H1 (cell line): ENCODE data around the gene NPR1. TPM values are rescaled to one million over a fixed set of nuclear protein-coding genes. Genes with fewer than 3 reads are reported as not detected.
A peak's percentile ranks its signal among the peaks of the same experiment; 100 is the strongest.

Experiments
- CTCF ChIA-PET: fragments of 300-600 bp; sonication (Branson Sonifier 250); formaldehyde crosslinking; loops from one replicate; lab custom pipeline; 2021; ENCODE audit not compliant: partially characterized antibody; lab: Charles Lee
- POLR2A ChIA-PET: fragments of 300-600 bp; sonication (Branson Sonifier 250); formaldehyde crosslinking; loops from one replicate; lab custom pipeline; 2021; ENCODE audit warnings: inconsistent platforms; ENCODE audit not compliant: partially characterized antibody; lab: Charles Lee
- DNase-seq, 2 experiments: peaks; one replicate each; pipeline versions ENCODE4 v3.0.0 to v3.0.0-alpha.2; 2010 to 2022; ENCODE audit warnings: low spot score in 2 of 2, low read depth in 1 of 2, mixed read lengths in 1 of 2
- FAIRE-seq: peaks from 2 replicates; lab custom pipeline; 2011; peaks lifted over from hg19 to GRCh38; lab: Jason Lieb, UNC
- H2AFZ ChIP-seq: 2 replicates; pipeline ENCODE4 v1.8.1; 2012; ENCODE audit warnings: low read length, inconsistent platforms
- H2AK5ac ChIP-seq: 2 replicates; pipeline ENCODE4 v1.6.1; 2013; ENCODE audit warnings: low read depth, low read length
- H2BK120ac ChIP-seq: replicated peaks from 2 replicates; pipeline ENCODE3; 2013; ENCODE audit warnings: low read depth, low read length, inconsistent platforms
- H2BK12ac ChIP-seq: 2 replicates; pipeline ENCODE4 v1.6.1; 2013; ENCODE audit warnings: low read depth, low read length
- H2BK15ac ChIP-seq: 2 replicates; pipeline ENCODE4 v1.6.1; 2013; ENCODE audit warnings: low read length
- H2BK20ac ChIP-seq: 2 replicates; pipeline ENCODE4 v1.6.1; 2013; ENCODE audit warnings: low read length
- H2BK5ac ChIP-seq: 2 replicates; pipeline ENCODE4 v1.6.1; 2013; ENCODE audit warnings: low read depth, low read length
- H3K14ac ChIP-seq: 2 replicates; pipeline ENCODE4 v1.6.1; 2013; ENCODE audit warnings: inconsistent platforms; ENCODE audit not compliant: insufficient read length
- H3K18ac ChIP-seq: 2 replicates; pipeline ENCODE4 v1.6.1; 2013; ENCODE audit warnings: low read length; ENCODE audit errors: extremely low read depth
- H3K23ac ChIP-seq: 2 replicates; pipeline ENCODE4 v1.6.1; 2013; ENCODE audit warnings: inconsistent platforms; ENCODE audit not compliant: insufficient read length
- H3K23me2 ChIP-seq: 2 replicates; pipeline ENCODE4 v1.6.1; 2013; ENCODE audit warnings: low read depth, low read length
- H3K27ac ChIP-seq: 2 replicates; pipeline ENCODE4 v1.6.1; 2011; ENCODE audit warnings: low read depth, low read length, inconsistent platforms
- H3K27me3 ChIP-seq, 4 experiments: replicated peaks in 1 of 4; 1 replicate in 1 of 4; 2 replicates in 3 of 4; pipeline versions ENCODE4 v1.6.1 to v1.8.1; 2011 to 2013; ENCODE audit warnings: low read length in 3 of 4, mild to moderate bottlenecking in 3 of 4, inconsistent platforms in 2 of 4, mixed read lengths in 2 of 4, moderate library complexity in 1 of 4; ENCODE audit not compliant: control insufficient read depth in 3 of 4, insufficient read depth in 3 of 4; ENCODE audit errors: extremely low read depth in 1 of 4
- H3K36me3 ChIP-seq, 4 experiments: 2 replicates each; pipeline versions ENCODE4 v1.6.1 to v1.8.1; 2011 to 2013; ENCODE audit warnings: mild to moderate bottlenecking in 4 of 4, low read length in 3 of 4, moderate library complexity in 2 of 4, control low read depth in 1 of 4, inconsistent platforms in 1 of 4; ENCODE audit not compliant: insufficient read depth in 4 of 4, control insufficient read depth in 2 of 4
- H3K4ac ChIP-seq: replicated peaks from 2 replicates; pipeline ENCODE3; 2013; ENCODE audit warnings: low read length, low read depth, mixed read lengths, inconsistent platforms; ENCODE audit not compliant: insufficient read length
- H3K4me1 ChIP-seq, 4 experiments: replicated peaks in 1 of 4; 1 replicate in 1 of 4; 2 replicates in 3 of 4; pipeline versions ENCODE4 v1.6.1 to v1.8.1; 2011 to 2013; ENCODE audit warnings: low read length in 3 of 4, inconsistent platforms in 2 of 4, mixed read lengths in 1 of 4; ENCODE audit not compliant: insufficient read depth in 4 of 4, control insufficient read depth in 3 of 4
- H3K4me2 ChIP-seq, 2 experiments: 2 replicates each; pipeline versions ENCODE4 v1.6.1 to v1.8.1; 2011 to 2013; ENCODE audit warnings: low read depth in 2 of 2, low read length in 2 of 2, control low read depth in 1 of 2, inconsistent platforms in 1 of 2, mild to moderate bottlenecking in 1 of 2; ENCODE audit not compliant: insufficient read depth in 1 of 2
- H3K4me3 ChIP-seq, 4 experiments: fragments of 200-600, 300-600 bp in 1 of 4; sonication (generic), shearing (Covaris generic), sonication (Bioruptor Twin) in 1 of 4; 2 replicates each; pipeline versions ENCODE4 v1.5.1 to v1.8.1; 2011 to 2016; ENCODE audit warnings: low read length in 4 of 4, low read depth in 3 of 4, control low read depth in 2 of 4, inconsistent platforms in 2 of 4, mild to moderate bottlenecking in 2 of 4, mixed read lengths in 1 of 4, moderate library complexity in 1 of 4; ENCODE audit not compliant: insufficient read depth in 2 of 4; ENCODE audit errors: extremely low read depth in 1 of 4
- H3K56ac ChIP-seq: replicated peaks from 2 replicates; pipeline ENCODE3; 2013; ENCODE audit warnings: low read depth, mild to moderate bottlenecking, mixed read lengths, low read length, inconsistent platforms; ENCODE audit not compliant: insufficient read length
- H3K79me1 ChIP-seq: 2 replicates; pipeline ENCODE4 v1.6.1; 2013; ENCODE audit warnings: low read depth, low read length, control low read depth
- H3K79me2 ChIP-seq, 2 experiments: 2 replicates each; pipeline versions ENCODE4 v1.6.1 to v1.8.1; 2012 to 2013; ENCODE audit warnings: low read length in 2 of 2, mild to moderate bottlenecking in 2 of 2, inconsistent platforms in 1 of 2; ENCODE audit not compliant: insufficient read depth in 2 of 2, control insufficient read depth in 1 of 2
- H3K9ac ChIP-seq, 4 experiments: replicated peaks in 1 of 4; 1 replicate in 1 of 4; 2 replicates in 3 of 4; pipeline versions ENCODE4 v1.6.1 to v1.8.1; 2011 to 2013; ENCODE audit warnings: low read depth in 3 of 4, low read length in 3 of 4, control low read depth in 2 of 4, mild to moderate bottlenecking in 2 of 4, moderate library complexity in 2 of 4, inconsistent platforms in 1 of 4; ENCODE audit errors: extremely low read depth in 1 of 4
- H3K9me3 ChIP-seq, 2 experiments: 2 replicates each; pipeline versions ENCODE4 v1.6.1 to v1.8.1; 2012 to 2013; ENCODE audit warnings: mild to moderate bottlenecking in 2 of 2, moderate library complexity in 2 of 2, control low read depth in 1 of 2, inconsistent platforms in 1 of 2, low read depth in 1 of 2, low read length in 1 of 2, mixed read lengths in 1 of 2; ENCODE audit not compliant: insufficient read depth in 2 of 2
- H4K20me1 ChIP-seq, 2 experiments: replicated peaks in 1 of 2; 2 replicates each; pipeline versions ENCODE3 to v1.8.1; 2011 to 2013; ENCODE audit warnings: inconsistent platforms in 2 of 2, low read length in 2 of 2, mild to moderate bottlenecking in 1 of 2; ENCODE audit not compliant: insufficient read depth in 2 of 2, control insufficient read depth in 1 of 2
- H4K5ac ChIP-seq: 2 replicates; pipeline ENCODE4 v1.6.1; 2013; ENCODE audit warnings: low read length, low read depth, mixed read lengths, inconsistent platforms; ENCODE audit not compliant: insufficient read length
- H4K8ac ChIP-seq: 2 replicates; pipeline ENCODE4 v1.8.0; 2013; ENCODE audit warnings: mild to moderate bottlenecking, moderate library complexity, low read length, inconsistent platforms; ENCODE audit not compliant: insufficient read depth; ENCODE audit errors: extremely low read depth
- H4K91ac ChIP-seq: replicated peaks from 2 replicates; pipeline ENCODE3; 2013; ENCODE audit warnings: low read length, mixed read lengths, inconsistent platforms; ENCODE audit not compliant: insufficient read length
- BACH1 ChIP-seq: IDR thresholded peaks from 2 replicates; pipeline ENCODE4 v1.6.1; 2012; ENCODE audit warnings: low read length, improper control_type of control experiment
- BRCA1 ChIP-seq: IDR thresholded peaks from 2 replicates; pipeline ENCODE4 v1.6.1; 2012; ENCODE audit warnings: low read depth, low read length, improper control_type of control experiment
- CREB1 ChIP-seq: IDR thresholded peaks from 2 replicates; pipeline ENCODE4 v1.6.1; 2012; ENCODE audit warnings: inconsistent platforms
- KDM4A ChIP-seq: IDR thresholded peaks from one replicate; pipeline ENCODE4 v1.7.1; 2012; ENCODE audit warnings: low read depth, mild to moderate bottlenecking, moderate library complexity, low read length, inconsistent platforms; ENCODE audit not compliant: severe bottlenecking
- MAFK ChIP-seq: IDR thresholded peaks from 2 replicates; pipeline ENCODE4 v1.6.1; 2012; ENCODE audit warnings: low read depth, mild to moderate bottlenecking, improper control_type of control experiment, low read length
- POLR2A ChIP-seq, 2 experiments: IDR thresholded peaks; 1 replicate in 1 of 2; 2 replicates in 1 of 2; pipeline ENCODE4 v1.6.1; 2011; ENCODE audit warnings: low read depth in 2 of 2, low read length in 2 of 2, mild to moderate bottlenecking in 2 of 2; ENCODE audit errors: control extremely low read depth in 1 of 2
- RAD21 ChIP-seq, 2 experiments: IDR thresholded peaks in 1 of 2; conservative IDR thresholded peaks in 1 of 2; 2 replicates each; pipeline ENCODE4 v1.6.1; 2011; ENCODE audit warnings: low read depth in 2 of 2, low read length in 2 of 2, improper control_type of control experiment in 1 of 2, inconsistent platforms in 1 of 2, mild to moderate bottlenecking in 1 of 2, moderate library complexity in 1 of 2
- SIRT6 ChIP-seq: IDR thresholded peaks from one replicate; pipeline ENCODE4 v1.7.1; 2012; ENCODE audit warnings: low read length, inconsistent platforms
- SRF ChIP-seq: IDR thresholded peaks from 2 replicates; pipeline ENCODE4 v1.6.1; 2011; ENCODE audit warnings: mild to moderate bottlenecking, low read depth, low read length, moderate library complexity
- TAF7 ChIP-seq: optimal IDR thresholded peaks from 2 replicates; pipeline ENCODE3; 2011; ENCODE audit warnings: low read depth, mild to moderate bottlenecking, inconsistent platforms, low read length, moderate library complexity, borderline replicate concordance
- USF2 ChIP-seq: IDR thresholded peaks from 2 replicates; pipeline ENCODE4 v1.6.1; 2011; ENCODE audit warnings: low read length, improper control_type of control experiment
- YY1 ChIP-seq: IDR thresholded peaks from 2 replicates; pipeline ENCODE4 v1.6.1; 2011; ENCODE audit warnings: low read depth, mild to moderate bottlenecking, low read length
- WGBS, 2 experiments: shearing (Covaris generic) in 1 of 2; methylation state at CpG; one replicate each; pipeline versions ENCODE4 v1.1.6 to v1.1.7; 2013 to 2015; ENCODE audit warnings: low lambda C conversion rate in 2 of 2, mixed read lengths in 2 of 2, inconsistent platforms in 1 of 2, low coverage in 1 of 2, missing lambda C conversion rate in 1 of 2; ENCODE audit not compliant: insufficient replicate concordance in 2 of 2, insufficient coverage in 1 of 2, insufficient read length in 1 of 2; ENCODE audit errors: extremely low coverage in 1 of 2, missing lambda C conversion rate in 1 of 2; 5-methylcytosine and 5-hydroxymethylcytosine counted together
- polyA plus RNA-seq, 7 experiments: library from polyadenylated mRNA; depleted of rRNA in 3 of 7; stranded (reverse) in 5 of 7; unstranded in 2 of 7; fragments of >200 nt in 5 of 7; fragments of 200-250 nt in 2 of 7; gene quantifications; 1 replicate in 5 of 7; 2 replicates in 1 of 7; 4 replicates in 1 of 7; pipeline versions ENCODE4 v1.2.1 to v1.2.3, GENCODE V29; 2011 to 2013; ENCODE audit warnings: missing spikeins in 2 of 7, mixed read lengths in 2 of 7
- total RNA-seq: library from RNA; stranded (reverse); fragmentation: NEBNext Ultra II Directional; extraction: Animal tissue kit (Norgen Biotek cat#: 25700); gene quantifications from 2 replicates; pipeline ENCODE4 v1.2.1, GENCODE V29; 2021

NPR1 gene
- total and polyA plus RNA-seq, 2 of the 8 experiments (the other 6 are each of a cell fraction or from before 2014, with no cell fraction given), result 11.7 to 13.2 TPM

GRCh38 chr1:153669606-153670005 lies 8.9 kb upstream of the NPR1 start:
- Histone ChIP-seq H3K18ac (no peak overlapping the region), H3K14ac (no peak overlapping the region), H3K9me3 (no peaks in the 10 kb centered on the region), H3K79me1 (no peaks in the 10 kb centered on the region; the same call in 1 of the 2 replicates), H3K56ac (no peak overlapping the region), H2AFZ (no peak overlapping the region), H3K27ac (no peak overlapping the region), H3K27me3 (no peaks in the 10 kb centered on the region), H4K20me1 (peaks cover 0 to 3% of the 10 kb centered on the region in 2 experiments), H3K4me2 (peak overlapping the region; percentile 80 to 84), H2AK5ac (no peak overlapping the region), H3K36me3 (peaks cover 43 to 51% (median 50%) of the 10 kb centered on the region in 4 experiments), H3K79me2 (peaks cover 11 to 32% of the 10 kb centered on the region in 2 experiments), H2BK12ac (no peak overlapping the region), H4K91ac (no peak overlapping the region), H2BK5ac (no peak overlapping the region), H2BK15ac (no peak overlapping the region), H2BK20ac (no peak overlapping the region), H3K4ac (no peak overlapping the region), H3K9ac (peak overlapping the region in 3 of 4 experiments; percentile 97 to 100 (median 99); a peak in 5 of 7 replicates), H2BK120ac (no peak overlapping the region), H4K5ac (no peak overlapping the region), H3K4me3 (peak overlapping the region; percentile 89 to 100 (median 99); a peak in 7 of 8 replicates), H3K23ac (no peak overlapping the region), H4K8ac (no peak overlapping the region), H3K23me2 (peaks cover 8% of the 10 kb centered on the region), H3K4me1 (peaks cover 0 to 4% (median 2%) of the 10 kb centered on the region in 4 experiments; a peak in 2 of 7 replicates)
- ChIA-PET POLR2A (interaction anchor here (0.7 to 19.8 kb wide), 5 partner anchors 9 to 127 kb away, joined by 3 to 343 read pairs (median 3); partner anchors contain the start of gene SNAPIN), CTCF (interaction anchor here (0.9 kb wide), 1 partner anchor 79 kb away, joined by 3 read pairs; no protein-coding TSS in a partner anchor)
- DNase-seq (no peak), FAIRE-seq (no peak)
- WGBS, 2 experiments, result 87% methylated on average over 6 of the region's 6 CpGs; no CpG with 5 or more reads in 1 of the 2 experiments
- TF ChIP-seq BRCA1 (no peak), USF2 (no peak), CREB1 (no peak), SIRT6 (no peak), SRF (no peak), BACH1 (no peak), TAF7 (no peak), RAD21 (IDR thresholded peaks at IDR 0.05 in 1 of 2, conservative IDR thresholded peaks at IDR 0.05 in 1 of 2; ENCODE audit: low read depth in 2 of 2, low read length in 2 of 2) (no peak), POLR2A (IDR thresholded peaks at IDR 0.05; ENCODE audit: control extremely low read depth in 1 of 2, low read depth in 2 of 2, low read length in 2 of 2) (no peak), KDM4A (no peak), MAFK (no peak), YY1 (no peak)
